Fibroblast of skin of right quadriceps (primary cell): Measurements from ENCODE around the gene CSTPP1.
"Not testable (repeated sequence)": the region's sequence is repeated elsewhere in the genome, so short reads cannot be mapped to it uniquely, and the experiment has no call there.

Source experiments
- DNase-seq: peaks from one replicate; pipeline ENCODE4 v3.0.0-alpha.2; 2013

CSTPP1 gene

GRCh38 chr11:46961041-46961440, 24.5 kb downstream of the CSTPP1 start:
- no peak for DNase-seq

GRCh38 chr11:46961886-46962285, 25.3 kb downstream of the CSTPP1 start:
- not testable (repeated sequence) for DNase-seq

GRCh38 chr11:46963844-46964243, 27.3 kb downstream of the CSTPP1 start:
- DNase-seq = no peak

- DNase-seq = no peak
Observed at GRCh38 chr11:46966773-46967172, 30.2 kb downstream of the CSTPP1 start.

GRCh38 chr11:46967962-46968361, 31.4 kb downstream of the CSTPP1 start:
- DNase-seq = no peak

GRCh38 chr11:46969379-46969778, 32.8 kb downstream of the CSTPP1 start:
- DNase-seq = no peak

GRCh38 chr11:46970913-46971625, 34.5 kb downstream of the CSTPP1 start:
- DNase-seq = no peak

GRCh38 chr11:46972343-46972742, 35.8 kb downstream of the CSTPP1 start:
- DNase-seq = no peak

- no peak for DNase-seq
Observed at GRCh38 chr11:46972821-46973220, 36.3 kb downstream of the CSTPP1 start.

- DNase-seq = no peak
Observed at GRCh38 chr11:46976182-46976854, 39.8 kb downstream of the CSTPP1 start.

- DNase-seq = no peak
Observed at GRCh38 chr11:46977038-46977813, 40.7 kb downstream of the CSTPP1 start.

GRCh38 chr11:46978005-46978491, 41.5 kb downstream of the CSTPP1 start:
- peak; percentile 9 for DNase-seq

GRCh38 chr11:46979358-46979757, 42.8 kb downstream of the CSTPP1 start:
- no peak for DNase-seq

- DNase-seq = no peak
Observed at GRCh38 chr11:46981436-46981835, 44.9 kb downstream of the CSTPP1 start.

GRCh38 chr11:46982797-46983452, 46.4 kb downstream of the CSTPP1 start:
- no peak for DNase-seq

- no peak for DNase-seq
Observed at GRCh38 chr11:46983598-46983997, 47.0 kb downstream of the CSTPP1 start.

- DNase-seq = no peak
Observed at GRCh38 chr11:46984548-46984947, 48.0 kb downstream of the CSTPP1 start.

- no peak for DNase-seq
Observed at GRCh38 chr11:46984987-46985386, 48.4 kb downstream of the CSTPP1 start.

- DNase-seq = no peak
Observed at GRCh38 chr11:46987183-46987582, 50.6 kb downstream of the CSTPP1 start.

GRCh38 chr11:46989810-46990487, 53.4 kb downstream of the CSTPP1 start:
- not testable (repeated sequence) for DNase-seq

GRCh38 chr11:46991391-46991790, 54.8 kb downstream of the CSTPP1 start:
- peak; percentile 23 for DNase-seq

GRCh38 chr11:46992386-46992785, 55.8 kb downstream of the CSTPP1 start:
- DNase-seq = not testable (repeated sequence)
